Measurements from ENCODE around the gene PAX2. TPM values are rescaled to one million over a fixed set of nuclear protein-coding genes. Genes with fewer than 3 reads are reported as not detected.

The PAX2 gene
- total RNA-seq, 4 donors from 2014 or later: not detected

DNA sequence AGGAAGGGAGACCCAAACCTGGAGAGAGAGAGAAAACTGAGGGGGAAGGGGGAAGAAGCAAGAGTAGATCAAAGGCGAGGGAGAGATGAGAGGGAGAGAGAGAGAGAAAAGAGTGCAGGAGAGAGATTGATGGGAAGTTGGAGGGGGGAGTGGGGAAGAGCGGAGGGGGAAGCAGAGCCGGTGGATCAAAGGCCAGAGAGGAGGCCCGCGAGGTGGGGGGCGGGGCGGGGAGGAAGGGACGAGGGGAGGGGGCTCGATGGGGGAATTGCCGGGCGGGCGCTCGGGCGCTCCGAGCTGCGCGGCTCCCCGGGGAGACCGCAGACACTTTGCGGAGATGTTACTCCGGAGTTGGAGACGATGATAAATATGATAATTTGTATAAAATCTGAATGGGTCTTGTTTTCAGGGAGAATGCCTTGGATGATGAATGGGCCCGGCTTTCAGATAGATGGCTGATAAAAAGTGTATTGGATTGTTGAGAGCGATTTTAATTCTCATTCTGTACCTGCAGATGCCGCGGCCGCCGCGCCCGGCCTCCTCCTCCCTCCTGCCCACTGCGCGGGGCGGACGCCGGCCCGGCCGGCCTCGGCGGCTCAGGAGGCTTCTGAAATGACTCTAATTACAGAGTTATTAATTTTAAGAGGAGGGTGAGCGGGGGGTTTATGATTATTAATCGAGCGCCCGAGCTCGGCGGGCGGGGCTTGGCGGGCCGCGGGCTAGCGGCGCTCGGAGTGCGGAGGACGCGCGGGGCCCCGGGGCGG is 21.4 kb upstream of the PAX2 start:
- Histone ChIP-seq H3K4me1 (peaks cover 2 to 14% (median 5%) of the 10 kb centered on the region in 3 donors), H3K36me3 (no peaks in the 10 kb centered on the region), H3K27ac (no peak overlapping the region), H3K27me3 (peaks cover 3 to 100% (median 20%) of the 10 kb centered on the region in 4 donors), H3K9me3 (no peaks in the 10 kb centered on the region), H3K4me3 (peak overlapping the region in 1 of 4 donors; percentile 30)
- no peak for TF ChIP-seq POLR2A (IDR thresholded peaks at IDR 0.05)
- TF ChIP-seq, protein P1, sequence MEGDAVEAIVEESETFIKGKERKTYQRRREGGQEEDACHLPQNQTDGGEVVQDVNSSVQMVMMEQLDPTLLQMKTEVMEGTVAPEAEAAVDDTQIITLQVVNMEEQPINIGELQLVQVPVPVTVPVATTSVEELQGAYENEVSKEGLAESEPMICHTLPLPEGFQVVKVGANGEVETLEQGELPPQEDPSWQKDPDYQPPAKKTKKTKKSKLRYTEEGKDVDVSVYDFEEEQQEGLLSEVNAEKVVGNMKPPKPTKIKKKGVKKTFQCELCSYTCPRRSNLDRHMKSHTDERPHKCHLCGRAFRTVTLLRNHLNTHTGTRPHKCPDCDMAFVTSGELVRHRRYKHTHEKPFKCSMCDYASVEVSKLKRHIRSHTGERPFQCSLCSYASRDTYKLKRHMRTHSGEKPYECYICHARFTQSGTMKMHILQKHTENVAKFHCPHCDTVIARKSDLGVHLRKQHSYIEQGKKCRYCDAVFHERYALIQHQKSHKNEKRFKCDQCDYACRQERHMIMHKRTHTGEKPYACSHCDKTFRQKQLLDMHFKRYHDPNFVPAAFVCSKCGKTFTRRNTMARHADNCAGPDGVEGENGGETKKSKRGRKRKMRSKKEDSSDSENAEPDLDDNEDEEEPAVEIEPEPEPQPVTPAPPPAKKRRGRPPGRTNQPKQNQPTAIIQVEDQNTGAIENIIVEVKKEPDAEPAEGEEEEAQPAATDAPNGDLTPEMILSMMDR (IDR thresholded peaks at IDR 0.05): no peak
- 3 to 11% methylated on average over 37 to 57 of the region's 58 CpGs for WGBS, 2 donors
- intact Hi-C loops (cut with DNase I): no loop called here
- DNase-seq: no peak

DNA sequence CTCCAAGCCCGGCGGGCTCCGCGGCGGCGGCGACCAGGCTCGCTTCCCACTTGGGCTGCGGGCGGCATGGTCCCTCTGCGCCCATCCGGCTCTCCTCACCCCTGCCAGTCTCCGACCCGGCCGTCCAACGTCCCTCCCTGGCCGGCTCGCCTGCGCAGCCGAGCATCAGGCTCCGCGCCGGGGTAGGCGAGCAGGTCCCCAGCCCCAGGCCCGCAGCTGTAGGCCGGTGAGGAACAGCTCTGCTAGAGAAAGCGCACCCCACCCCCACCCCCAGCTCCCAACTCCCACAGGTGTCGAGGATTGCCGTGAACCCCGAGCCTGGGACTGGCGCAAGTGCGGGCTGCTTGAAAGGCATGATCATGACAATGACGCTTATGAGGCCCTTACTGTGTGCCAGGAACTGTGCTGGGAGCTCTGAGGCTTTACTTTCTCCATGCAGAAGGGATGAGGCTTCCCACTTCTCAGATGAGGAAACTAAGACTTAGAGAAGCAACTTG is 20.8 kb upstream of the PAX2 start:
- peak overlapping the region in 1 of 4 donors; percentile 30 for H3K4me3 ChIP-seq

DNA sequence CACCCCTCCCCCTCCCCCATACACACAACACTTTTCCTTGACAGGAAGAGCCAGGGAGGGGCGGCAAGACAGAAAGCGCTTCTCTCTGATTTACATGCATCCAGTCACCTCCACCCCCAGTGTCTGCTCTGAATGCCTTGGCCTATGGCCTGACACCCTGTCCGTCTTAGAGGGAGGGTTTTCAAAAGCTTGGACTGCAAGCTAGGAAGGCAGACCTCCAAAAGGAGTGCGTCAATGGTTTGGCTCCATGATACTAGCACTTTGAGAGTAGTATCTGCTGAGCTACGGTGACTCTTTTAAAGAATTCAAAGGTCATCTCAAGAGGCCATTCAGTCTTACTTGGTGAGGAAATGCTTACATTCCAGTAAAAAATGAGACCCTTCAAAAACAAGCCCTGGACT is 20.3 kb upstream of the PAX2 start:
- intact Hi-C loops (cut with DNase I): no loop called here
- H3K9me3 ChIP-seq: no peaks in the 10 kb centered on the region
- WGBS, 2 donors: 57 to 89% methylated on average over 1 to 4 of the region's 5 CpGs
- H3K4me3 ChIP-seq: no peak overlapping the region
- no peaks in the 10 kb centered on the region for H3K36me3 ChIP-seq
- no peak for DNase-seq
- H3K4me1 ChIP-seq: peaks cover 8 to 25% (median 13%) of the 10 kb centered on the region in 3 donors
- TF ChIP-seq POLR2A (IDR thresholded peaks at IDR 0.05): no peak
- TF ChIP-seq, protein P1 (IDR thresholded peaks at IDR 0.05): no peak
- no peak overlapping the region for H3K27ac ChIP-seq
- peaks cover 8 to 100% (median 27%) of the 10 kb centered on the region in 4 donors for H3K27me3 ChIP-seq

More for the DNA sequence above, 20.8 kb upstream of the PAX2 start:
- no peaks in the 10 kb centered on the region for H3K9me3 ChIP-seq
- no peak for DNase-seq
- H3K27me3 ChIP-seq: peaks cover 4 to 100% (median 24%) of the 10 kb centered on the region in 4 donors
- intact Hi-C loops (cut with DNase I): no loop called here
- H3K27ac ChIP-seq: no peak overlapping the region
- TF ChIP-seq, protein P1 (IDR thresholded peaks at IDR 0.05): no peak
- no peak for TF ChIP-seq POLR2A (IDR thresholded peaks at IDR 0.05)
- peaks cover 5 to 20% (median 8%) of the 10 kb centered on the region in 3 donors for H3K4me1 ChIP-seq
- 7 to 12% methylated on average over 11 to 18 of the region's 33 CpGs for WGBS, 2 donors
- no peaks in the 10 kb centered on the region for H3K36me3 ChIP-seq

DNA sequence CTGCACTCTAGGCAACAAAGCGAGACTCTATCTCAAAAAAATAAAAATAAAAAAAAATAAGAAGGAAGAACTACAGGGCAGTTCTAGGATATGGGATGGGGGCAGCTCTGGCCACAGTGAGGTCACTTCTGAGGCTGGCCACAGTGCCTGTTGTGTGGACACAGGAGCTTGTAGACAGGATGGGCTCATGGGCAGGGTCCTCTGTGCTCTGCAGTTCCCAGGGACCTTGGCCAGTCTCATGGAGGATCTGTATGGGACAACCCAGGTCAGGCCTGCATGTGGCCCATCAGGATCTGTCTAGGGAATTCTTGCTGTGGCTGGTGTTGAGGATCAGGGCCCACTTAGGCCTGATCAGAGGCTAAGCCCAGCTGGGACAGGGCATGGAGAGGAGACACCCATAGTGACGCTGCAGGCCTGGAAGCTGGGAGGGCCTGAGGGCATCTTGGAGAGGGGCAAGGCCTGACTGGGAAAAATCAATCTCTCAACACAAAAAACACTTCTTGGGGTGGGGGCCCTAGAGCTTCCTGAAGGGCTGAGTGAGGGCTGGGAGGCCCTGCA is 19.4 kb upstream of the PAX2 start:
- TF ChIP-seq, protein P1 (IDR thresholded peaks at IDR 0.05): no peak
- TF ChIP-seq POLR2A (IDR thresholded peaks at IDR 0.05): no peak
- H3K4me3 ChIP-seq: no peak overlapping the region
- no peak for DNase-seq
- no peaks in the 10 kb centered on the region for H3K36me3 ChIP-seq
- H3K27me3 ChIP-seq: peaks cover 13 to 100% (median 34%) of the 10 kb centered on the region in 4 donors
- no peak overlapping the region for H3K27ac ChIP-seq
- no peaks in the 10 kb centered on the region for H3K9me3 ChIP-seq
- H3K4me1 ChIP-seq: peaks cover 17 to 34% (median 22%) of the 10 kb centered on the region in 3 donors
- 91 to 100% methylated on average over 1 to 2 of the region's 2 CpGs for WGBS, 2 donors
- intact Hi-C loops (cut with DNase I): no loop called here

DNA sequence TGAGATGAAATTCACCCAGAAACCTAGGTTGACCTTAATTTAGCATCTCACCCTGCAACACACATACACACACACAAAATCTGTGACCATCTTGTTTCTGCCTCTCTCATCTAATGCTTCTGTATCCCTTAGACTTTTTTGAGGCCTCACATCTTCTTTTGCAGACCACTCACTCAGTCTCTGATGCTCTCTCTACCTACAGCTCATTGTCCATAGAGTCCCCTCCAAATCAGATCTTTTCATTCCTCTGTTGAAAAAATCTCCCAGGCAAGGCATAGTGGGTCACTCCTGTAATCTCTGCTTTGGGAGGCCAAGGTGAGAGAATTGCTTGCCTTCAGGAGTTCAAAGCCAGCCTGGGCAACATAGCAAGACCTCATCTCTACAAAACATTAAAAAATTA is 17.6 kb upstream of the PAX2 start:
- H3K4me3 ChIP-seq: no peak overlapping the region
- H3K9me3 ChIP-seq: no peaks in the 10 kb centered on the region
- intact Hi-C loops (cut with DNase I): no loop called here
- no peaks in the 10 kb centered on the region for H3K36me3 ChIP-seq
- H3K4me1 ChIP-seq: peaks cover 23 to 41% (median 28%) of the 10 kb centered on the region in 3 donors
- DNase-seq: no peak
- TF ChIP-seq, protein P1 (IDR thresholded peaks at IDR 0.05): no peak
- TF ChIP-seq POLR2A (IDR thresholded peaks at IDR 0.05): no peak
- peaks cover 17 to 100% (median 43%) of the 10 kb centered on the region in 4 donors for H3K27me3 ChIP-seq
- no peak overlapping the region for H3K27ac ChIP-seq

Data from esophagus squamous epithelium (tissue), 5 donors.